HL-60/S4 treated with phorbol 12-myristate 13-acetate at 8.2 ng/mL for 4 days and 3 days (cell line): ENCODE results near the gene TOMM70.

Experiments
- in situ Hi-C: fragments of 300-500 bp; cut with MboI; formaldehyde crosslinking; loops from 2 replicates; pipeline ENCODE4 v1.15.0; 2022; ENCODE audit warnings: low sequenced_read_pairs

The TOMM70 gene

DNA sequence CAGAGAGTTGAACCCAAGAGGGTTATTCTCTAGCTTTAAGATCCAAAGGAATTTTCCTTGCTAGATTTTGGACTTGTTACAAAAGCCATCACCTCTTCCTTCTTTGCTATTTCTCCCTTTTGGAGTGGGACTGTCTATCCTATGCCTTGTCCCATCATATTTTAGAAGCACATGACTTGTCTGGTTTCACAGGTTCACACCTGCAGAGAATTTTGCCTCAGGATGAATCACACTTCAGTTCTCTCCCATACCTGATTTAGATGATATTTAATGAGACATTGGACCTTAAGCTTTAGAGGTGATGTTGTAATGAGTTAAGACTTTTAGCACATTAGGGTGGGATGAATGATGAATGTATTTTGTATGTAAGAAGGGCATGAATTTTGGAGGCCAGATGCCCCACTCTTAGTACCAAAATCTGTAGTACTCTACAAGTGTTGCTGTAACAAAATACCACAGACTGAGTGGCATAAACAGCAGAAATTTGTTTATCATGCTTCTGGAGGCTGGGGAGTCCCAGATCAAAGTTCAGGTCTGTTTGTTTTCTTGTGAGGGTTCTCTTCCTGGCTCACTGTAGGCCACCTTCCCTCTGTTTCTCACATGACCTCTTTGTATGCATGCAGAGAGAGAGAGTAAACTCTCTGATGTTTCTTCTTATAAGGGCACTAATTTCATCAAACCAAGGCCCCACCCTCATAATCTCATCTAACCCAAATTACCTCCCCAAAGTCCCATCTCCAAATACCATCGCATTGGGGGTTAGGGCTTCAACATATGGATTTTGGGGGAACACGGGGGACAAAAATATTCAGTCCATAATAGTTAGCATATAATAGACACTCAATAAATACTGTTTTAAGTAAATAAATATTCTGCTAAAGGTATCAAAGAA lies 10.4 kb upstream of the TOMM70 start:
- in situ Hi-C loops: no loop called here

- in situ Hi-C loops: no loop called here
These were observed 7.2 kb upstream of the TOMM70 start for GRCh38 chr3:100407977-100408532.

DNA sequence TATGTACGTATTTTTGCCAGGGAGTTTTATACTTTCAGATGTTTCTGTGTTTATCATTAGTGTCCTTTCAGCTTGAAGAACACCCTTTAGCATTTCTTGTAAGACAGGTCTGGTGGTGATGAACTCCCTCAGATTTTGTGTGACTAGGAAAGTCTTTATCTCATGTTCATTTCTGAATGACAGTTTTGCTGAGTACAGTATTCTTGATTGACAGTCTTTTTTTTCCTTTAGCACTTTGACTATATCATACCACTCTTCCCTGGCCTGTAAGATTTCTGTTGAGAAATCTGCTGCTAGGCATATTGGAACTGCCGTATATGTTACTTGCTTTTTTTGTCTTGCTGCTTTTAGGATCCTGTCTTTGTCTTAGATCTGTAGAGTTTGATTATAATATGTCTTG lies 6.3 kb upstream of the TOMM70 start:
- in situ Hi-C loops: no loop called here

DNA sequence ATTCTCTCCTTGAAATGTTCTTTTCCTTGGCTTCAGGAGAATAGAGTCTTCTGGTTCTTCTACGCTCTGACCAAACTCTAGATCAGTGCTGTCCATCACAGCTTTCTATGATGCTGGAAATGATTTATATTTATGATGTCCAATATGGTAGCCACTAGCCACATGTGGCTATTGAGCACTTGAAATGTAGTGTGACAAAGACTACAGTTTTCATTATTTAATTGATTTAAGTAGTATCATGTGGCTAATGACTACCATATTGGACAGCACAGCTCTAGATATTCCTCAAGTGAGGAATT lies 3.3 kb upstream of the TOMM70 start:
- in situ Hi-C loops: no loop called here

DNA sequence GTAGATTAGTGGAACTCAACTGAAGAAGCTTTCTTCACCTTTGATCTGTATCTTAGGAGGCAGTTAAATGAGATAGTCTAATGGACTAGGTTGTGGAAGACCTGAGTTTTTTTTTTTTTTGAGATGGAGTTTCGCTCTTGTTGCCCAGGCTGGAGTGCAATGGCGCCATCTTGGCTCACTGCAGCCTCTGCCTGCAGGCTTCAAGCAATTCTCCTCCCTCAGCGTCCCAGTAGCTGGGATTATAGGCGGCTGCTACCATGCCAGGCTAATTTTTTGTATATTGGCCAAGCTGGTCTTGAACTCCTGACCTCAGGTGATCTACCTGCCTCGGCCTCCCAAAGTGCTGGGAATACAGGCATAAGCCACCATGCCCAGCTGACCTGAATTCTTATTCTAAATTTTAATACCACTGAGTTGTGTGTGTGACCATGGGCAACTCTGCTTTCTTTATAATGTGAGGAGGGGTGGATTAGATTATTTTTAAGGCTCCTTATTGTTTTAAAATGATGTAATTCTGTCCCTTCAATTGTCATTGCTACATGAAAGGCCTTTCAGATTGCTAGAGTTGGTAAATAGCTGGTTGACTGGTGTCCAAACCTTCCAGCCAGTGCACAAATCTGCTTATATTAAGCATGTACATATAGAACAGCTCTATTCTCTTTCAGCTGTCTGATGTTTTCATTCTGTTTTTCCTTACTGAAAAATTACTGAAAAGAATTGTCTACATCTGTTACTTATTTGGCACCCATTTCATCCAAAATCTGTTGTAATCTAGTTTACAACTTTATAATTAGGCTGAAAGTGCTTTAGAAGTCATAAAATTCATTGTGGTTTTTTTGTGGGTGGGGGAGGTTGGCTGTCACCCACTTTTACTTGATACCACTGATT lies 2.7 kb upstream of the TOMM70 start:
- in situ Hi-C loops: no loop called here

DNA sequence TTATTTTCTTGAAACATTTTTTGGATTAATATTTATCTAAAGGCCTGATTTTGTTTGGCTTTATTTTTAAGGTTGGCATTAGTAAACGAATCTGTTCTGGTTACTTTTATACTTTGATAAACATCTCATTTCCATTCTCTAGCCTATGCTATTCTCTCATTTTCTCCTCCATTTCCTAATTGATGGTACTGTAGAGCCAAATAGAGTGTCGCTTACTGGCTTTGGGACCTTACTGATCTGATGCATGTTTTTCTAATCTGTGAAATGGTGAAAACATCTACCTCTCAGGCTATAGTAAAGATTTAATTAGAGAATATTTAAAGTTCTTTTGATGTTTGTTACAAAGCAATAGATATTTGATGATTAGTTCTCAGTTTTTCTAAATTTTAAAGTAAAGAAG lies 2.0 kb upstream of the TOMM70 start:
- in situ Hi-C loops: no loop called here

DNA sequence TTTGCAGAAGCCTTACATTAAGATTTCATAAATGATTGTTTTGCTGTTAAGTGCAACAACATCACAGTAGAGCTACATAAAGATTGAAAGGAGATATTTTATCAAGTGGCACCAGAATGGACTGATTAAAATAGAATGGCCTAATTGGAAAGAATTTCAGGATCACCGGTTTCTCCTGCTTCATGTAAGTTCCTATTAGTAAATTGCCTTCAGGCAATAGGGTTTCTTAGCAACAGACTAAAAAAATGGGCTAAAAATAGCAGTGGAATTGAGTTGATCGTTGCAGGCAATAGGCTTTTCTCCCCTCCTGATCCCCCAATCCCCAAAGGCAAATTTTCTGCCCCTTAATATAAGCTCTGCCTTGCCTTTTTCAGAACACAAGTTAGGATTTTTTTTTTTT lies 1.4 kb upstream of the TOMM70 start:
- in situ Hi-C loops: no loop called here

DNA sequence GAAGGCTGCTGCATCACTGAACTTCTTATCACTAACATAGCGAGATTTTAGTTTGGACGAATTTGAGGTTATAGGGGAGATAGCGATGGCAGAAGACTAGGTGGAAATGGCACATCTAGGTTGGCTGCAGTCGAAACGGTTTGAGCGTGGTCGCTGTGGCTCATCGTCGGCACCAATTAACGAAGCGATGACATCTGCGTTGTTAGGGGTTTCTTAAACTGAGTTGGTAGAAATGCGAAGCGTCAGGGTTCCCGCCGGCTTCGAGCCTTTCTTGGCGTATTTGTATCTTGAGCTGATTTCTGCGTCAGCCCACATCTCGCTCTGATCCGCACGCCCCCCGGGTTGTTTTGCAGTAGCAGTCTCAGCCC lies 769 bp upstream of the TOMM70 start:
- in situ Hi-C loops: no loop called here

DNA sequence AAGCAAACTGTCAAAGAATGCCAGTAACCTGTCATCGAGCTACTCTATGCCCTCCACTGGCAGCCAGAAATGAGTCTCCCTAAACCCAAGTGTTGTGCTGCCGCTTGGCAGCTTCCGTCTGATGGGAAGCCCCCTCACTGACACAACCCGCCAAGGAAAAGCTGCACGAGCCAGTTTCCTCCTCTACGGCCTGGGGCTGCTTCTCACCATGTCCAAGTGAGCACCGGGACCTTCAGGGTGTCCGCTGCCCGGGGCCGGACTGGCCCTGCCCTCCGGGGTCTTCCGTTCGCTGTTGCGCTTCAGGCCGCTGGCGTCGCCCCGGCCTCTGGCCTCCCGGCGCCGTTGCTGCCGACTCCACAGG lies 490 bp downstream of the TOMM70 start:
- in situ Hi-C loops: no loop called here

DNA sequence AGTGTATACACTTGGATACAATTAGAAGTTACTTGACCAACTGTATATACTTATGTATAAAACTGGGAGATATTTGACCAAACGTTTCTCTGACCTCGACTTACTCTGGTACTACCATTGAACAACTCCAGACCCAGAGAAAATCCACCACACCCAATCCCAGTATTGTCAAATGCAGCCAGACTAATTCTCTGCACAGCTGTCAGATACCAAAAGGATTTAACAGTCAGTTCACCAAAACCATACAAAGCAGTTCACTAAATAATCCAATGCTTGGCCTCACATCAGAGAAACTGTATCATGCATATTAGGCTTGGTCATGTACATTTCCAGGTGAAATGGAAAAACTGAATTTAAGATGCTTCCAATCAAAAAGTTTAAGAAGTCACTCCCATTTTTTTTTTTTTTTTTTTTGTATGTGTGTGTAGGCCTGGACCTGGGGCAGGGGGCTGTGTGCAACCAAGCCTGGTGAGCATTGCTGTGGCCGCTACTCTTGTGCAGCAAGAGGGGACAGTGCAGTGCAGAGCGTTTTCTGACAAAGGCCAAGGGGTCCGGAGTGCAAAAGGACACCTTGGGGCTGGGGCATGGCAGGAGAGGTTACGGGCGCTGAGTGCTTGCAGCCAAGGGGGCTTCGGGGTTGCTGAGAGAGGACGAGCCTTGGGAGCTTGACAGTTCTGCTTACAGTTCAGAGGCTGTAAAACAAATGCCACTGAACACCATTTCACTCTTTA lies 1.4 kb downstream of the TOMM70 start:
- in situ Hi-C loops: no loop called here

- in situ Hi-C loops: no loop called here
These were observed 3.9 kb downstream of the TOMM70 start for GRCh38 chr3:100396967-100397366.

DNA sequence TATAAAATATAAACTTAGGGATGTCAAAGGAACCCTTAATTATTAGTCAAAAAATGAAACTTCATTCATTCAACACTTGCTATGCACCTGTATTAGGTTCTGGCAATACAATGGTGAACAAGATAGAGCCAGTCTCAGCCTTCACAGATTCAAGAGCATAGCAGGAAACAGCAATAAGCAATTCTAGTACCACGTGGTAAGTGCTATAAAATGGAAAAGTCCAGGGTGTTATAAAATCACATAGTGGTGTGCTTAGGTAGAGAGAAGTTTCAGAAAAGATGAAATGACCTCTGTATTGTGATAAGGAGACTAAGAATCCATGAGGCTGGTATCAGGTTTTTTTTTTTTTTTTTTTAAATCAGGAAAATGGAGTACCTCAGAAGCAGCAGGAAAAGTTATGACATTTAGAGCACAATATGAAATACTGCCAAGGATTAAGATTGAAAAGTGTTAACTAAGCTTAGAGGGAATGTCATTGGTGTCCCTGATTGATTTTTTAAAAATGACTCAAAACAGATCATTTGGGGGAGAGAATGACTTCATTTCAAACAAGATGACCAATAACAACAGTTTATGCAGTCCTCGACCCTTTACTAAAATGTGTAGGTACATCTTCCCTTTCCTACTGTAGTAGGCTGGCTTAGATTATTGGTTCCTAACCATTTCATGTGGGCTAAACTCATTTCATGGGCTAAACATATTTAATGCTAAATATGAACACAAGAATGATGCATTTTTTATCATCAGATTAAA lies 5.0 kb downstream of the TOMM70 start:
- in situ Hi-C loops: no loop called here

- in situ Hi-C loops: no loop called here
These were observed 11.9 kb downstream of the TOMM70 start for GRCh38 chr3:100389025-100389424.

DNA sequence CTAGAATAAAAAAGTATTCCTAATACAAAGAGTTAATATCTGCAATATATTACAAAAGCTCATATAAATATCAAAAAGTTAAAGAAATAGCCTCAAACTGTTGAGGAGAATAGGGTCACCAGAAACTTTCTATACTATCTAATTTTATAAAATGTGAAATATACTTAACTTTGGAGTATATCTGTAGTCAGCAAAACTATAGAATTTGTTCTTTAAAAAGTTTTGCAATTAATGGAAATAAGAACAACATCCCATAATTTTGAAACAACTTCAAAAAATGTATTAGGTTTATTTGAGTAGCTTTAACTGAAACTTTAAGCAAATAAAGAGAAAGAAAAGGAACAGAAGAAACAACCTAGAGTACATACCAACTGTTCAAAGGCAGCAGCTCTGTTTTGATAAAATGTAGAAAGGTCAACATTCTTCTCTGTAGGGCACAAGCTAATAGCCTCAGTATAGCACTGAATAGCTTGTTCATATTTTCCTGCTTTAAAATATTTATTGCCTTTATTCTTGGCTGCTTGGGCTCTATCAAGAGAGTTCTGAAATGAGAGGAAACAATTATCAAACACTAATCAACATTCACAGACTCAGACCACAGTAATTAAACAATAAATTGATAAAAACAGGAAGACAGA lies 14.3 kb downstream of the TOMM70 start:
- in situ Hi-C loops: no loop called here

GRCh38 chr3:100384733-100385525 lies 16.0 kb downstream of the TOMM70 start:
- in situ Hi-C loops: no loop called here

DNA sequence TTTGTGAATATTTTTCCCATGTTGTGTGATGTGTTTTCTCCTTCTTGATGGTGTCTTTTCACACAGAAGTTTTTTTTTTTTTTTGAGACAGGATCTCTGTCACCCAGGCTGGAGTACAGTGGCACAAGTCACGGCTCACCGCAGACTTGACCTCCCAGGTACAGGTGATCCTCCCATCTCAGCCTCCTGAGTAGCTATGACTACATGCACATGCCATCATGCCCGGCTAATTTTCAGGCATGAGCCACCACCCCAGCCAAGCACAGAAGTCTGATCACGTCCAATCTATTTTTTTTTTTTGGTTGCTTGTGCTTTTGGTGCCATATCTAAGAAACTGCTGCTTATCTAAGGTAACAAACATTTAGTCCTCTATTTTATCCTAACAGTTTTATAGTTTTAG lies 24.6 kb downstream of the TOMM70 start:
- in situ Hi-C loops: no loop called here

GRCh38 chr3:100374521-100374920 lies 26.4 kb downstream of the TOMM70 start:
- in situ Hi-C loops: no loop called here

DNA sequence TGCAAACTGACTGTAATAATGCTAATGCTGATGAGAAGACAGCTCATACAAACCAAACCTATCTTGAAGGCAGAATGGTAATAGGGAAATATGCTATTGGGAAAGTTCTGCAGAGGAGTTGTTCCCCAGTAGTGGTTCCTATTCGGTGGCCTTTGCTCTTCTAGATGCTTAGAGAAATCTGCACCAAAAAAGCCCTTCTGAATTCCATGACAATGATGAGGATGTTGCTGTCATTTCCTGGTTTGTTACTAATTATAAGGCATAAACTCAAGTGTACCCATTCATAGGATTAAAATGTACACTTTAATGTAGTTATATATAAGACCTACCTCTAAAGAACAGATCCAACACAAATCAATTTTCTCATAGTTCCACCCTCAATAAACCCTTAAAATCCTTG lies 30.1 kb downstream of the TOMM70 start:
- in situ Hi-C loops: no loop called here

- in situ Hi-C loops: no loop called here
These were observed 32.4 kb downstream of the TOMM70 start for GRCh38 chr3:100368441-100368840.
